HG03520 (cell line): ENCODE measurements around the gene ASIP.
"Not testable (repeated sequence)": the region's sequence is repeated elsewhere in the genome, so short reads cannot be mapped to it uniquely, and the experiment has no call there.

Experiments used
- ATAC-seq: cut with Tn5 transposase; IDR thresholded peaks from one replicate; pipeline ENCODE4 v1.9.1; 2021; ENCODE audit warnings: mild to moderate bottlenecking, moderate library complexity; ENCODE audit not compliant: unreplicated experiment

The ASIP gene

DNA sequence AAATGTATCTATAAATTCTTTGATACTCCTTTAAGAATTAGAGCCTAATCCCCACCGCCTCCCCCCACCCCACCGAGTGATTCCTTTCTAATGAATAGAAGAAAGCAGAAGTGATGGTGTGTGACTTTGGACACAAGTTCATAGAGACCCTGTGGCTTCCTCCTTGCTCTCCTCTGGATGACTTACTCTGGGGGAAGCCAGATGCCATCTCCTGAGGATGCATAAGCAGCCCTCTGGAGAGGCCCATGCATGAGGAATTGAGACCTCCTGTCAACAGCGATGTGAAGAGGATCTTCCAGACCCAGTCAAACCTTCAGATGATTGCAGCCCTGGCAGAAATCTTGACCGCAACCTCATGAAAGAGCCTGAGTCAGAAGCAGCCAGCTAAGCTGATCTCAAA lies 40.8 kb downstream of the ASIP start:
- no peak for ATAC-seq

- no peak for ATAC-seq
These were observed 42.6 kb downstream of the ASIP start for GRCh38 chr20:34283844-34284243.

DNA sequence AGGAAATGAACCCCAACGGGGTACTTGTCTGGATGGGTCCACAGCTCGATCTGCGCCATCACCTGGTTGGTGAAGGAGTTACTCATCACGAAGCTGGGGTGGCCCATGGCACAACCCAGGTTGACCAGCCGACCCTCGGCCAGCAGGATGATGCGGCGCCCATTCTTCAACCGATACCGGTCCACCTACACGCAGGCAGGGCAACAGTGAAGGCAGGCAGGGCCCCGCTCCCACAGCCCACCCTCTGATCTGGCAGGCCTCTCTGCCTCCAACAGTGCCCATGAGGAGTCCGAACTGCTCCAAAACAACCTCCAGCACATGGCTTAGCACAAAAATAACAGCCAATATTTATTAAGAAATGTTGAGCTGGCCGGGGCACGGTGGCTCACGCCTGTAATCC lies 44.2 kb downstream of the ASIP start:
- no peak for ATAC-seq

DNA sequence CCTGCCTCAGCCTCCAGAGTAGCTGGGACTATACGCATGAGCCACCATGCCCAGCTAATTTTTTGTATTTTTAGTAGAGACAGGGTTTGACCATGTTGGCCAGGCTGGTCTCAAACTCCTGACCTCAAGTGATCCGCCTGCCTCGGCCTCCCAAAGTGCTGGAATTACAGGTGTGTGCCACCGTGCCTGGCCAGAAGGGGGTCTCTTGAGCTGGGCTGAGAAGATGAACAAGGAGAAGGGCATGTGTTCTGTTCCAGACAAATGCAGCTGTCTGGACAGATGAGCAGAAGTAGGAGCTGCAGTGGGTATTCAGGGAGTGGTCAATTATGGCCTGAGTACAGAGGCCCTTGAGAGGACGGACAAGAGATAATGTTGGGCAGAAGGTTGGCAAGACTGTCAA lies 46.3 kb downstream of the ASIP start:
- ATAC-seq: not testable (repeated sequence)

DNA sequence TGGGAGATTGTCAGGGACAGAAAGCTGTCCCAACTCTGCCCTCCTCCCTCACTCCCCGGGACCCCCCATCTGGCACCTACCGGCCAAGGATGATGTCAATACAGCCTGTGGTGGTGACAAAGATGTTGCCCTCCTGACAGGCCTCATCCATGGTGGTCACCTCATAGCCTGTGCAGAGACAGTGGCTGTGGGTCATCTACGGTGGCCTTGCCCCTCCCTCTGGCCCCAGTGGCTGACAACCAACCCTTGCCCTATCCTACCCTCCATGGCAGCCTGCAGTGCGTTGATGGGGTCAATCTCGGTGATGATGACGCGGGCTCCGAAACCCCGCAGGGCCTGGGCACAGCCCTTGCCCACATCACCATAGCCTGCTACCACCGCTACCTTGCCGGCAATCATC lies 49.2 kb downstream of the ASIP start:
- no peak for ATAC-seq

DNA sequence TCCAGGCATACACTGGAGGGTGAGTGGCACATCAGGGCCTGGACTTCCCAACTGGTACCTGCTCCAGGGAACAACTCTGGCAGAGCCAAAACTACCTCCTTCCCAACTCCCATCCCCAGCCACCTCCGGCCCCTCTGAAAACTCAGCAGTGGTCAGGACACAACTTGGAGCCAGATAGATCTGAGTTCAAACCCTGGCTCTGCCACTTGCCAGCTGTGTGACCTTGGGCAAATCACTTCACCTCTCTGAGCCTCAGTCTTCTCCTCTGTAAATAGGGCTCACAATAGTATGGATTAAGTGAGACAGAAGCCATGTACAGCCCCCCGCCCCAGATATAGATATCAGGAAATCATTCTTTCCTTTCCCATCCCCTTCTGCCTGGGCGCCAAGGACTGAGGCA lies 51.3 kb downstream of the ASIP start:
- ATAC-seq: no peak

DNA sequence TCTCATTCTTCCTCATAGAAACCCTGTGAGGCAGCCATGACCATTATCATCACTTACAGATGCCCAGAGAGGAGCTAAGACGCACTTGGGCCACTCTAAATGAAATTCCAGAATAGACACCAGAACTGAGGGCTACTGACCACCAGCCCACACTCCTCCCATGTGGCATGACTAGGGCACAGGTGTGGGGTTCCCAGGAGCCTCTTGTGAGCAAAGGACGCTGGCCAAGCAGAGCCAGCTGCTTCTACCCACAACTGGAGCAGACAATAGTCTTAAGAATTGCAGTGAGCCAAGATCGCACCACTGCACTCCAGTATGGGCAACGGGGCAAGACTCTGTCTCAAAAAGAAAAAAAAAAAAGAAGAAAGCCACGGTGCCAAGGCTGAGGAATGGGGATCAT lies 51.9 kb downstream of the ASIP start:
- ATAC-seq: no peak

GRCh38 chr20:34293589-34293988 lies 52.4 kb downstream of the ASIP start:
- no peak for ATAC-seq

DNA sequence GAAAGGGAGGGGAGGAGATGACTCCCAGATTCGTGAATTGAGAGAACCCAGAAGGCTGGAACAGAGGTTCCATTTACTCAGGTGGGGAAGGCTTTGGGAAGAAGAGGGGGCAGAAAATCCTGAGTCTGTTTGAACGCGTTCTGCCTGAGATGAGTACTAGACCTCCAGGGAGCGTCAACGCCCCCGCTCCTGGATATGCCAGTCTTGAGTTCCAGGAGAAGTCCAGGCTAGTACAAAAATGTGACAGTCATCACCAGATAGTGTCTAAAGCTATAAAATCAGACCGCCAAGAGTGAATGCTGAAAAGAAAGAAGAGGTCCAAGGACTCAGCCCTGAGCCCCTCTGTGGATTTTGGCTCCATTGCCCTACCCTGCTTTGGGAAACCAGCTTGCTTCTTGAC lies 53.3 kb downstream of the ASIP start:
- ATAC-seq: no peak

GRCh38 chr20:34295284-34295683 lies 54.1 kb downstream of the ASIP start:
- no peak for ATAC-seq

DNA sequence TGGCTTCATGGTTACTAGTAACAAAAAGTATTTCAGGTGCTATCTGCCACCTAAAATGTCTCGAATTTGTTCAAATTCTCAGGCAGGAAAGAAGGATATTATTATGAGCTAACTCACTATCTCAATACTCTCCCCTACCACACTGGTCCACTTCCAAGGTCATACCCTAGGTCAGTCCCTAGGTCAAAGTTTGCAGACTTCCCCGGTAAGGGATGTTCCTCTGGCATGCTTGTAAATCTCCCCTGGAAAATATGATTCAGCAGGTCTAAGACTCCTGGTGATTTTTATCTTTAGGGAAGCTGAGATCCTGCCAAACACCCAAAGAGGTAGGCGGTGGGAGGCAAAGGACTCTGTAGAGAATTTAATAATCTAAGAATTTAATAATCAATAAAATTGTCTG lies 55.2 kb downstream of the ASIP start:
- no peak for ATAC-seq

DNA sequence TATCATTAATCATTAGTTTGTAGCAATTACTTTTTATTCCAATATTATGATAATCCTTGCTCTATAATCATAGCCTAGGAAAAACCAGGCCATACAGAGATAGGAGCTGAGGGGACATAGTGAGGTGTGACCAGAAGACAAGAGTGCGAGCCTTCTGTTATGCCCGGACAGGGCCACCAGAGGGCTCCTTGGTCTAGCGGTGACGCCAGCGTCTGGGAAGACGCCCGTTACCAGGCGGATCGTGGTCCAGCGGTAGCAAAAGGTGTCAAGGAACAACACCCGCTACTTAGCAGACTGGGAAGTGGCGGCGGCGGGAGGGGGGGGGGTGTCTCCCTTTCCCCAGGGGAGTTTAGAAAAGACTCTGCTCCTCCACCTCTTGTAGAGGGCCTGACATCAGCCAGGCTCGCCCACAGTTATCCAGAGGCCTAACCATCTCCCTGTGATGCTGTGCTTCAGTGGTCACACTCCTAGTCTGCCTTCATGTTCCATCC lies 57.1 kb downstream of the ASIP start:
- ATAC-seq: not testable (repeated sequence)

DNA sequence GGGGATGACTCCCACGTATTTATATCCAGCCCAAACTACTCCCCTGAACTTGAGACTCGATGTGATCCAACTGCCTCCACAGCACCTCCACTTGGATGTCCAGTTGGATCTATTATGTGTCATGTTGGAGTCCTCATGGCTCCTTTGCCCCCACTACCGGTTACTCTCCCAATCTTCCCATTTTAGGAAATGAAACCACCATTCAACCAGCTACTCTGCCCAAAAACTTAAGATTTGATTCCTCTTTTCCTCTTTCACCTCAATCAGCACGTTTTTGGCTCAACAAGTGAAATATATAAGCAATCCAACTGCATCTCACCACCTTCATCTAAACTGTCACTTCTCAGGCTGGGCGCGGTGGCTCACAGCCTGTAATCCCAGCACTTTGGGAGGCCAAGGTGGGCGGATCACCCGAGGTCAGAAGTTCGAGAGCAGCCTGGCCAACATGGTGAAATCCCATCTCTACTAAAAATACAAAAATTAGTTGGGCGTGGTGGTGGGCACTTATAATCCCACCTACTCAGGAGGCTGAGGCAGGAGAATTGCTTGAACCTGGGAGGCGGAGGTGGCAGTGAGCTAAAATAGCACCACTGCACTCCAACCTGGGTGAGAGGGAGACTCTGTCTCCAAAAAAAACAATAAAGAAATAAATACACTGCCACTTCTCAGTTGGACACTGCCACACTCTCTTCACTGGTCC lies 58.5 kb downstream of the ASIP start:
- no peak for ATAC-seq

DNA sequence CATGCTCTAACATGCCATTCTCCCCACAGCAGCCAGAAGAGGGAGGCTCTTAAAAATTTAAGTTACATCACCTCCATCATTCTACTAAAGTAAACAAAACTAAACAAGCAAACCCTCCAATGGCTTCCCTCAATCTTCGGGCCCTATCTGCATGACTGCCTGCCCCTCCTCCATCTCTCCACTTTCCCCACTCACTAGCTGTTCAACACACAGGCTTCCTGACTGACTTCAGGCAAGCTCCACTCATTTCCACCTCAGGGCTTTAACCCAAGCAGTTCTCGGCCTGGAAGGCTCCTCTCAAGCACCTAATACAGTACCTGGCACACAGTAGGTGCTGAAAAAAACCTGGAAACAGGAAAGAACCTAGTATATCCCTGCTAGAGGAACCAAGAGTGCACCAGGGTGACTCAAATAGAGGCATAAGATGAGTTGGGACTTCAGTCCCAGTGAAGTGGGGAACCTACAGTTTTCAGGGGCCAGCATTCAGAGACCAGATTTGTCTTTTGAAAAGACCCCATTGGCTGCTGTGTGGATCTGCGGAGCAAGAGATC lies 59.1 kb downstream of the ASIP start:
- no peak for ATAC-seq

DNA sequence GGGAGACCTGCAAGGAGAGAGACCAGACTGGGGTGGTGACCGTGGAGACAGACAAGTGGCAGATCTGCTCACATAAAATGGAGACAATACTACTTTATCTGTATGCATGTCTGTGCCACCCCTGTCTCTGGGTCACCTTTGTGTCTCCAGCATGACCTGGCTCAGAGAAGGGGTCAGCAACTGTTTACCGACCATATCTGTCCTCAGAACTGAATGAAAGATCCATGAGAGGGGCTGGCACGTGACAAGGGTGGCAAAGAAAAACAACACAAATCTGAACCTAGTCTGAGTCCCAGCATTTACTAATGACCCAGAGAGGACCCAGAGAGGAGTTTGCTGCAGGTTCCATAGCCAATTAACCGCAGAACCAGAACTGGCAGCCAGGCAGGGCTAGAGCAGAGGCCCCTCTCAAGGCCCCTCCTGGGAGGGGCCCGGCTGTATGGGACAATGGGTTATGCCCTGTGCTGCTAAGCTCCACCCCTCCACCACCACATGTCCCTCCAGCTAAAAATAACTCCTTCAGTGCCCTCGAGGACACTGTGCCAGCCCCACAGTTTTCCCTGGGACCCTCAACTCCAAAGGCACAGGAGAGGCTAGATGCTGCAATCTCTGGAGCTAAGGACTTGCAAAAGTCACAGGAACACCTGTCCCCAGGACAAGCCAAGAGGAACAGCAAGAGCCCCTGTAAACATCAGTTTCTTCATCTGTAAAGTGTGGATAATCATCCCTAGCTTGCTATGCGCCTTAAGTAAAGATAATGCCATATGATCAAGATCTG lies 59.8 kb downstream of the ASIP start:
- ATAC-seq: no peak

- ATAC-seq: no peak
These were observed 60.5 kb downstream of the ASIP start for GRCh38 chr20:34301587-34302311.

DNA sequence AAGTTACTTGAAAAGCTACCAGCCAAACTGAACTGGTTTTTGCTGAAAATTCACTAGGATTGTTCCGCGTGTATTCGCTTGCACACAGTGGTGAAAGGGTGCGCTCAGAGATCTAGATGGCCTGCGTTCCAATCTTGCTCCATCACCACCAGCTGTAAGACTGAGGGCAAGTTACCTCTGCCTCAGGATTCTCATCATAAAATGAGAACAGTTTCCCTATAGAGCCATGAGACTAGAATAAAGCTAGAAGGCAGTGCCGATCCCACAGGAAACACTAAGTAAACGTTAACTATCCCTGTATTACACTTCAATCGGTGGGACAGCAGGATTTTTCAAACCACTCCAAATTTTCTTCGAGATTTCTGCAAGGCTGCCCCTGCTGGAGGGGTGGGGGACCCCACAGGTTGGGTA lies 61.1 kb downstream of the ASIP start:
- no peak for ATAC-seq

GRCh38 chr20:34302723-34303533 lies 61.7 kb downstream of the ASIP start, which contains the start of gene AHCY:
TSS of gene AHCY (minus strand) at chr20:34303355. CDS start at chr20:34303270, 85 bp downstream.
- peak; percentile 77 for ATAC-seq

GRCh38 chr20:34305333-34306230 lies 64.4 kb downstream of the ASIP start:
- ATAC-seq: no peak
